DMS79 treated with DMSO at 0.1 percent for 48 hours (cell line): ENCODE results near the gene CENPQ.

Experiments used
- DNase-seq: peaks from one replicate; lab custom pipeline; 2025; lab: John Stamatoyannopoulos, UW

CENPQ gene

DNA sequence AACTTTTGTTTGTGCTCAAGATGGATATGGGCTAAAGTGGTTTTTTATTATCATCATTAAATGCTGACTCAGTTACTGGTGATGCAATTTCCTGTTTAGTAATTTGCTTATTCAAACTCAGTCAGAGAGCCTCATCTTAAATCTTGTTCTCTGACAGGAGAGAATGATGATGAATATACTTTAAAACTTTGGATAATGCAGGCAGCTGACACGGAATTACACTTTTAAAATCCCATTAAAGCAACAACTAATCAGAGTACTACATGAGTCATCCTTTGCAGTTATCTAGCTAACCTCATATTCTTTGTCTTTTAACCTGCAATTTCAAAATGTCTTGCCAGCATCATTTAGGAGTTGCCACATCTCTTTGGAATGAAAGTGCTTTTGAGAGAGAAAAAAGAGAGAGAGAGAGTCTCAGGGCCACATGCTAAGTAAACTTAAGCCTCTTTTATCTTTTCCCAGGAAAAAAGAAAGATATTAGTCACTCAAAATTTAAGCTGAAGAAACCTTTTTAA lies 78.1 kb downstream of the CENPQ start:
- DNase-seq = no peak

DNA sequence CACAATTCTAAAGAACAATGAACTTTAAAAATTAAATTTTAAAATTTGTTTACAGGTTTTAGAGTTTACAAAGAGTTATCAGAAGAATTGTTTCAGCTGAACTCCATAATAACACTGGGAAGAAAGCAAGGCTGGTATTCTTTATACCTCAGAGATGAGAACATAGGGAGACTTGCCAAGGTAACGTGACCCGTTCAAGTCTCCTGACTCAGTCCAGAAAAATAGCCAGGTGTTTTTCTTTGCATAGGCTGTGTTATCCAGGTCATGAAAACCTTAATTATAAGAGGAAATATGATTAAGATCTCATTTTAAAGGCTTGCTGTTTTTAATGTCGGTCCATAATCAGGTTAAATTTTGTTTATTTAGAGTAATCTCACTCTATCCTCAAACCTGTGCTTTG lies 78.8 kb downstream of the CENPQ start:
- DNase-seq = no peak
